Naive thymus-derived CD4-positive, alpha-beta T cell (primary cell): ENCODE results near the gene ACAP2. TPM values are rescaled to one million over a fixed set of nuclear protein-coding genes. Genes with fewer than 3 reads are reported as not detected.

ENCODE experiments used
- ATAC-seq: fragments of 150-1000 bp; cut with Tn5 transposase; 2 replicates; pipeline ENCODE4 v1.10.0; 2021; ENCODE audit warnings: mild to moderate bottlenecking, moderate library complexity
- CTCF ChIA-PET: fragments of 350-600 bp; sonication (Branson Sonifier 250); formaldehyde crosslinking; loops from one replicate; lab custom pipeline; 2021; ENCODE audit warnings: antibody characterized with exemption; lab: Charles Lee
- POLR2A ChIA-PET: fragments of 350-600 bp; sonication (Branson Sonifier 250); formaldehyde crosslinking; loops from one replicate; lab custom pipeline; 2021; ENCODE audit warnings: antibody characterized with exemption, inconsistent platforms; lab: Charles Lee
- DNase-seq, 9 donors: peaks; one replicate each; pipeline versions ENCODE4 v3.0.0 to v3.0.0-alpha.2; 2020 to 2022; ENCODE audit warnings: mixed read lengths in 1 of 9
- H3K27ac ChIP-seq: one replicate; pipeline ENCODE4 v1.7.0; 2013; ENCODE audit warnings: mild to moderate bottlenecking, low read depth, low read length, moderate library complexity
- H3K27me3 ChIP-seq, 2 donors: one replicate each; pipeline ENCODE4 v1.7.0; 2013; ENCODE audit warnings: low read length in 2 of 2, mild to moderate bottlenecking in 2 of 2, moderate library complexity in 2 of 2; ENCODE audit not compliant: control insufficient read depth in 2 of 2, insufficient read depth in 2 of 2
- H3K36me3 ChIP-seq, 3 experiments: 1 replicate in 2 of 3; 2 replicates in 1 of 3; pipeline ENCODE4 v1.7.0; 2013; ENCODE audit warnings: low read length in 3 of 3, mild to moderate bottlenecking in 3 of 3, moderate library complexity in 1 of 3; ENCODE audit not compliant: insufficient read depth in 3 of 3, control insufficient read depth in 2 of 3
- H3K4me1 ChIP-seq, 2 donors: one replicate each; pipeline ENCODE4 v1.7.0; 2013; ENCODE audit warnings: low read length in 2 of 2, mild to moderate bottlenecking in 2 of 2, moderate library complexity in 1 of 2; ENCODE audit not compliant: control insufficient read depth in 2 of 2, insufficient read depth in 2 of 2
- H3K4me3 ChIP-seq: 2 replicates; pipeline ENCODE4 v1.7.0; 2013; ENCODE audit warnings: mild to moderate bottlenecking, low read length
- H3K9me3 ChIP-seq, 3 experiments: 1 replicate in 2 of 3; 2 replicates in 1 of 3; pipeline ENCODE4 v1.7.0; 2013; ENCODE audit warnings: low read length in 3 of 3; ENCODE audit not compliant: control insufficient read depth in 2 of 3
- H3K27ac Mint-ChIP-seq, 9 donors: one replicate each; pipeline ENCODE4 v1.8.0; 2020 to 2022; ENCODE audit warnings: mixed read lengths in 9 of 9, mild to moderate bottlenecking in 8 of 9, moderate library complexity in 5 of 9, inconsistent platforms in 2 of 9
- H3K27me3 Mint-ChIP-seq, 5 donors: one replicate each; pipeline ENCODE4 v1.8.0; 2021 to 2022; ENCODE audit warnings: mixed read lengths in 5 of 5, mild to moderate bottlenecking in 1 of 5
- H3K36me3 Mint-ChIP-seq, 5 donors: one replicate each; pipeline ENCODE4 v1.8.0; 2020 to 2022; ENCODE audit warnings: mixed read lengths in 5 of 5, mild to moderate bottlenecking in 3 of 5, inconsistent platforms in 1 of 5
- H3K4me1 Mint-ChIP-seq, 7 donors: one replicate each; pipeline ENCODE4 v1.8.0; 2020 to 2022; ENCODE audit warnings: mixed read lengths in 7 of 7, mild to moderate bottlenecking in 3 of 7, inconsistent platforms in 1 of 7
- H3K4me3 Mint-ChIP-seq, 10 donors: one replicate each; pipeline ENCODE4 v1.8.0; 2020 to 2022; ENCODE audit warnings: mild to moderate bottlenecking in 10 of 10, mixed read lengths in 10 of 10, moderate library complexity in 6 of 10, inconsistent platforms in 2 of 10
- H3K9me3 Mint-ChIP-seq, 11 donors: one replicate each; pipeline ENCODE4 v1.8.0; 2020 to 2022; ENCODE audit warnings: mixed read lengths in 11 of 11, mild to moderate bottlenecking in 4 of 11, inconsistent platforms in 1 of 11, moderate library complexity in 1 of 11
- intact Hi-C, 2 donors: fragments of 100-400 bp; cut with micrococcal nuclease; formaldehyde crosslinking; loops; one replicate each; pipeline ENCODE4 v1.15.1; 2023
- polyA plus RNA-seq, 2 donors: library from polyadenylated mRNA; unstranded; fragments of 300-500 nt; fragmentation: Illumina TruSeq; gene quantifications; one replicate each; pipeline ENCODE4 v1.2.3, GENCODE V29; 2021
- total RNA-seq, 6 experiments: library from RNA in 5 of 6; stranded (reverse) in 5 of 6; gene quantifications; 1 replicate in 5 of 6; 2 replicates in 1 of 6; pipeline ENCODE4 v1.2.3 and lab custom pipeline; 2021 to 2026

Gene ACAP2
- total and polyA plus RNA-seq, 7 experiments from 2014 or later: 40.1 to 111 (median 72.6) TPM

- intact Hi-C loops: no loop called here
- Mint-ChIP-seq H3K9me3 (no peaks in the 10 kb centered on the region), H3K27ac (peak overlapping the region in 2 of 9 donors; percentile 6 to 40), H3K36me3 (peaks cover 0 to 15% (median 7%) of the 10 kb centered on the region in 5 donors), H3K27me3 (no peaks in the 10 kb centered on the region), H3K4me3 (no peak overlapping the region), H3K4me1 (peaks cover 26 to 75% (median 71%) of the 10 kb centered on the region in 7 donors)
- peaks cover 14 to 19% of the 10 kb centered on the region in 2 donors for H3K4me1 ChIP-seq
- H3K27me3 ChIP-seq: no peaks in the 10 kb centered on the region
- ChIA-PET CTCF (no interaction called here), POLR2A (interaction anchor here (0.7 kb wide), 1 partner anchor 738 kb away, joined by 3 read pairs; no protein-coding TSS in a partner anchor)
- H3K27ac ChIP-seq: no peak overlapping the region
- H3K9me3 ChIP-seq: no peaks in the 10 kb centered on the region
- no peaks in the 10 kb centered on the region for H3K36me3 ChIP-seq
- H3K4me3 ChIP-seq: no peak overlapping the region
- ATAC-seq (no peak), DNase-seq (no peak)
These were observed 21.4 kb downstream of the ACAP2 start for GRCh38 chr3:195421400-195421799.

GRCh38 chr3:195416795-195417194 lies 26.0 kb downstream of the ACAP2 start:
- Mint-ChIP-seq H3K4me3 (peak overlapping the region in 3 of 10 donors; percentile 0 to 12 (median 8)), H3K4me1 (peaks cover 21 to 78% (median 71%) of the 10 kb centered on the region in 7 donors), H3K36me3 (peaks cover 0 to 12% (median 8%) of the 10 kb centered on the region in 5 donors), H3K27ac (peak overlapping the region in 5 of 9 donors; percentile 0 to 68 (median 16)), H3K9me3 (no peaks in the 10 kb centered on the region), H3K27me3 (no peaks in the 10 kb centered on the region)
- no peak for ATAC-seq
- ChIA-PET CTCF (no interaction called here), POLR2A (interaction anchor here (0.7 kb wide), 1 partner anchor 132 kb away, joined by 4 read pairs; no protein-coding TSS in a partner anchor)
- Histone ChIP-seq H3K36me3 (no peaks in the 10 kb centered on the region), H3K27ac (no peak overlapping the region), H3K27me3 (no peaks in the 10 kb centered on the region), H3K4me3 (no peak overlapping the region), H3K4me1 (peaks cover 7 to 16% of the 10 kb centered on the region in 2 donors), H3K9me3 (no peaks in the 10 kb centered on the region)
- intact Hi-C loops: no loop called here
- no peak for DNase-seq

GRCh38 chr3:195411836-195412235 lies 31.0 kb downstream of the ACAP2 start:
- ATAC-seq (no peak), DNase-seq (no peak)
- no peaks in the 10 kb centered on the region for H3K9me3 ChIP-seq
- H3K27me3 ChIP-seq: no peaks in the 10 kb centered on the region
- CTCF ChIA-PET: no interaction called here
- no peaks in the 10 kb centered on the region for H3K27me3 Mint-ChIP-seq
- H3K4me3 ChIP-seq: no peak overlapping the region
- H3K4me1 Mint-ChIP-seq: peaks cover 36 to 87% (median 75%) of the 10 kb centered on the region in 7 donors
- intact Hi-C loops: loop anchor here in 1 of 2 donors (5.0 kb wide), 1 partner anchor 35 kb away; no protein-coding TSS in a partner anchor
- H3K4me3 Mint-ChIP-seq: no peak overlapping the region
- H3K9me3 Mint-ChIP-seq: peaks cover 0 to 8% (median 2%) of the 10 kb centered on the region in 11 donors
- POLR2A ChIA-PET: interaction anchor here (0.6 kb wide), 1 partner anchor 12 kb away, joined by 3 read pairs; no protein-coding TSS in a partner anchor
- no peak overlapping the region for H3K27ac Mint-ChIP-seq
- peaks cover 11 to 42% (median 37%) of the 10 kb centered on the region in 5 donors for H3K36me3 Mint-ChIP-seq
- no peak overlapping the region for H3K27ac ChIP-seq
- peaks cover 0 to 6% (median 0%) of the 10 kb centered on the region in 3 experiments for H3K36me3 ChIP-seq
- H3K4me1 ChIP-seq: peaks cover 11 to 26% of the 10 kb centered on the region in 2 donors

- Histone ChIP-seq H3K27ac (no peak overlapping the region), H3K9me3 (no peaks in the 10 kb centered on the region), H3K27me3 (no peaks in the 10 kb centered on the region), H3K4me1 (peaks cover 11 to 19% of the 10 kb centered on the region in 2 donors), H3K36me3 (peaks cover 0 to 6% (median 0%) of the 10 kb centered on the region in 3 experiments), H3K4me3 (no peak overlapping the region)
- Mint-ChIP-seq H3K27ac (peak overlapping the region in 1 of 9 donors; percentile 17), H3K9me3 (peaks cover 0 to 12% (median 2%) of the 10 kb centered on the region in 11 donors), H3K36me3 (peaks cover 11 to 50% (median 47%) of the 10 kb centered on the region in 5 donors), H3K27me3 (no peaks in the 10 kb centered on the region), H3K4me1 (peaks cover 42 to 87% (median 76%) of the 10 kb centered on the region in 7 donors), H3K4me3 (peak overlapping the region in 5 of 10 donors; percentile 1 to 62 (median 12))
- POLR2A ChIA-PET: no interaction called here
- CTCF ChIA-PET: no interaction called here
- ATAC-seq (no peak), DNase-seq (no peak)
- intact Hi-C loops: loop anchor here in 1 of 2 donors (5.0 kb wide), 1 partner anchor 33 kb away; no protein-coding TSS in a partner anchor
These were observed 32.3 kb downstream of the ACAP2 start for GRCh38 chr3:195410546-195410945.

GRCh38 chr3:195407531-195408409 lies 35.0 kb downstream of the ACAP2 start:
- peak in 1 of 9 donors; percentile 9 for DNase-seq
- peaks cover 0 to 12% (median 2%) of the 10 kb centered on the region in 11 donors for H3K9me3 Mint-ChIP-seq
- no peak for ATAC-seq
- ChIA-PET POLR2A (interaction anchor here (0.6 kb wide), 1 partner anchor 1224 kb away, joined by 3 read pairs; no protein-coding TSS in a partner anchor), CTCF (no interaction called here)
- Histone ChIP-seq H3K4me1 (peaks cover 9 to 11% of the 10 kb centered on the region in 2 donors), H3K4me3 (no peak overlapping the region), H3K27ac (no peak overlapping the region), H3K9me3 (no peaks in the 10 kb centered on the region), H3K27me3 (no peaks in the 10 kb centered on the region), H3K36me3 (peaks cover 0 to 6% (median 0%) of the 10 kb centered on the region in 3 experiments)
- peak overlapping the region in 9 of 10 donors; percentile 25 to 63 (median 41) for H3K4me3 Mint-ChIP-seq
- H3K4me1 Mint-ChIP-seq: peaks cover 36 to 69% (median 59%) of the 10 kb centered on the region in 7 donors
- peak overlapping the region in 7 of 9 donors; percentile 32 to 82 (median 55) for H3K27ac Mint-ChIP-seq
- intact Hi-C loops: loop anchor here in 1 of 2 donors (5.0 kb wide), 1 partner anchor 35 kb away; the partner anchor contains the start of gene ACAP2
- no peaks in the 10 kb centered on the region for H3K27me3 Mint-ChIP-seq
- H3K36me3 Mint-ChIP-seq: peaks cover 11 to 50% (median 47%) of the 10 kb centered on the region in 5 donors

- ATAC-seq (no peak), DNase-seq (no peak)
- H3K36me3 ChIP-seq: peaks cover 0 to 3% (median 0%) of the 10 kb centered on the region in 3 experiments
- Mint-ChIP-seq H3K4me1 (peaks cover 38 to 55% (median 49%) of the 10 kb centered on the region in 7 donors), H3K27me3 (no peaks in the 10 kb centered on the region), H3K4me3 (peak overlapping the region in 4 of 10 donors; percentile 8 to 37 (median 23)), H3K27ac (peak overlapping the region in 3 of 9 donors; percentile 8 to 44 (median 31)), H3K9me3 (peaks cover 0 to 12% (median 2%) of the 10 kb centered on the region in 11 donors), H3K36me3 (peaks cover 10 to 41% (median 40%) of the 10 kb centered on the region in 5 donors)
- intact Hi-C loops: loop anchor here in 1 of 2 donors (5.0 kb wide), 1 partner anchor 37 kb away; the partner anchor contains the start of gene ACAP2
- no peaks in the 10 kb centered on the region for H3K9me3 ChIP-seq
- POLR2A ChIA-PET: no interaction called here
- peaks cover 9 to 12% of the 10 kb centered on the region in 2 donors for H3K4me1 ChIP-seq
- no peak overlapping the region for H3K4me3 ChIP-seq
- CTCF ChIA-PET: no interaction called here
- H3K27ac ChIP-seq: no peak overlapping the region
- H3K27me3 ChIP-seq: no peaks in the 10 kb centered on the region
These were observed 37.2 kb downstream of the ACAP2 start for GRCh38 chr3:195405651-195406050.
